Caco-2 (cell line): ENCODE data around the gene ZDHHC22. TPM values are rescaled to one million over a fixed set of nuclear protein-coding genes. Genes with fewer than 3 reads are reported as not detected.

Experiments
- BruUV-seq: library from RNA; stranded (reverse); fragments of 400-500 nt; replicated peaks from 2 replicates; lab custom pipeline; 2021; lab: Mats Ljungman, UMichigan
- CTCF ChIA-PET: fragments of 300-600 bp; sonication (Branson Sonifier 250); formaldehyde crosslinking; loops from one replicate; lab custom pipeline; 2022; ENCODE audit warnings: antibody characterized with exemption; lab: Charles Lee
- POLR2A ChIA-PET: fragments of 300-600 bp; sonication (Branson Sonifier 250); formaldehyde crosslinking; loops from one replicate; lab custom pipeline; 2022; ENCODE audit warnings: antibody characterized with exemption; lab: Charles Lee
- DNase-seq, 2 experiments: peaks; one replicate each; pipeline versions ENCODE4 v3.0.0 to v3.0.0-alpha.2; 2020 to 2022
- H3K27me3 ChIP-seq: replicated peaks from 2 replicates; pipeline ENCODE4 v1.6.0; 2011; ENCODE audit warnings: low read length; ENCODE audit not compliant: control insufficient read depth, insufficient read depth
- H3K36me3 ChIP-seq: 2 replicates; pipeline ENCODE4 v1.5.1; 2011; ENCODE audit warnings: low read length; ENCODE audit not compliant: control insufficient read depth, insufficient read depth
- H3K4me1 ChIP-seq: fragments of 250-450 bp; sonication (Bioruptor Pico); 2 replicates; pipeline ENCODE4 v1.5.1; 2020; ENCODE audit warnings: mild to moderate bottlenecking
- H3K4me3 ChIP-seq: 2 replicates; pipeline ENCODE4 v1.5.1; 2011; ENCODE audit warnings: low read depth, mild to moderate bottlenecking, control low read depth, low read length
- H3K9me3 ChIP-seq: fragments of 250-450 bp; sonication (Bioruptor Pico); 2 replicates; pipeline ENCODE4 v1.5.1; 2020; ENCODE audit warnings: mild to moderate bottlenecking, moderate library complexity
- H3K27ac Mint-ChIP-seq: one replicate; pipeline ENCODE4 v1.8.0; 2022; ENCODE audit warnings: mixed read lengths; ENCODE audit not compliant: unreplicated experiment
- H3K27me3 Mint-ChIP-seq: one replicate; pipeline ENCODE4 v1.8.0; 2022; ENCODE audit warnings: mixed read lengths; ENCODE audit not compliant: insufficient read depth, unreplicated experiment
- H3K36me3 Mint-ChIP-seq: one replicate; pipeline ENCODE4 v1.8.0; 2022; ENCODE audit warnings: mild to moderate bottlenecking, mixed read lengths; ENCODE audit not compliant: insufficient read depth, unreplicated experiment
- H3K4me1 Mint-ChIP-seq: one replicate; pipeline ENCODE4 v1.8.0; 2022; ENCODE audit warnings: low read depth, mixed read lengths; ENCODE audit not compliant: unreplicated experiment
- H3K4me3 Mint-ChIP-seq: one replicate; pipeline ENCODE4 v1.8.0; 2022; ENCODE audit warnings: mild to moderate bottlenecking, moderate library complexity, mixed read lengths; ENCODE audit not compliant: unreplicated experiment
- H3K9me3 Mint-ChIP-seq: one replicate; pipeline ENCODE4 v1.8.0; 2022; ENCODE audit warnings: mixed read lengths; ENCODE audit not compliant: unreplicated experiment
- intact Hi-C: fragments of 100-400 bp; cut with micrococcal nuclease; formaldehyde crosslinking; loops from one replicate; pipeline ENCODE4 v1.10.0; 2022; ENCODE audit not compliant: unreplicated experiment
- total RNA-seq: library from RNA; stranded (reverse); gene quantifications from 2 replicates; pipeline ENCODE4 v1.2.3, GENCODE V29; 2022
- TF ChIP-seq, protein P1 (sequence below), 2 experiments: fragments of 200-600 bp in 1 of 2; IDR thresholded peaks; 1 replicate in 1 of 2; 2 replicates in 1 of 2; pipeline versions ENCODE4 v1.5.1 to v1.8.0; 2011 to 2022; ENCODE audit warnings: antibody characterized with exemption in 1 of 2, control low read depth in 1 of 2, inconsistent platforms in 1 of 2, low read depth in 1 of 2, low read length in 1 of 2, mild to moderate bottlenecking in 1 of 2, moderate library complexity in 1 of 2; ENCODE audit not compliant: insufficient read depth in 1 of 2, severe bottlenecking in 1 of 2, unreplicated experiment in 1 of 2

Gene ZDHHC22
- total RNA-seq, 1 experiment from 2014 or later, result not detected

GRCh38 chr14:77187649-77188012 is 46.0 kb upstream of the ZDHHC22 start:
- no peaks in the 10 kb centered on the region for H3K36me3 Mint-ChIP-seq
- intact Hi-C loops, result no loop called here
- H3K4me3 ChIP-seq, result no peak overlapping the region
- H3K9me3 ChIP-seq, result no peaks in the 10 kb centered on the region
- H3K27me3 ChIP-seq, result no peaks in the 10 kb centered on the region
- POLR2A ChIA-PET, result no interaction called here
- no peak for DNase-seq
- no peak overlapping the region for H3K27ac Mint-ChIP-seq
- peaks cover 10% of the 10 kb centered on the region for H3K27me3 Mint-ChIP-seq
- peaks cover 11% of the 10 kb centered on the region for H3K4me1 Mint-ChIP-seq
- TF ChIP-seq, protein P1, sequence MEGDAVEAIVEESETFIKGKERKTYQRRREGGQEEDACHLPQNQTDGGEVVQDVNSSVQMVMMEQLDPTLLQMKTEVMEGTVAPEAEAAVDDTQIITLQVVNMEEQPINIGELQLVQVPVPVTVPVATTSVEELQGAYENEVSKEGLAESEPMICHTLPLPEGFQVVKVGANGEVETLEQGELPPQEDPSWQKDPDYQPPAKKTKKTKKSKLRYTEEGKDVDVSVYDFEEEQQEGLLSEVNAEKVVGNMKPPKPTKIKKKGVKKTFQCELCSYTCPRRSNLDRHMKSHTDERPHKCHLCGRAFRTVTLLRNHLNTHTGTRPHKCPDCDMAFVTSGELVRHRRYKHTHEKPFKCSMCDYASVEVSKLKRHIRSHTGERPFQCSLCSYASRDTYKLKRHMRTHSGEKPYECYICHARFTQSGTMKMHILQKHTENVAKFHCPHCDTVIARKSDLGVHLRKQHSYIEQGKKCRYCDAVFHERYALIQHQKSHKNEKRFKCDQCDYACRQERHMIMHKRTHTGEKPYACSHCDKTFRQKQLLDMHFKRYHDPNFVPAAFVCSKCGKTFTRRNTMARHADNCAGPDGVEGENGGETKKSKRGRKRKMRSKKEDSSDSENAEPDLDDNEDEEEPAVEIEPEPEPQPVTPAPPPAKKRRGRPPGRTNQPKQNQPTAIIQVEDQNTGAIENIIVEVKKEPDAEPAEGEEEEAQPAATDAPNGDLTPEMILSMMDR (IDR thresholded peaks at IDR 0.05; ENCODE audit: insufficient read depth in 1 of 2, low read depth in 1 of 2, low read length in 1 of 2, severe bottlenecking in 1 of 2, unreplicated experiment in 1 of 2), result no peak
- peaks cover 20% of the 10 kb centered on the region for H3K4me1 ChIP-seq
- CTCF ChIA-PET, result no interaction called here
- no peak overlapping the region for H3K4me3 Mint-ChIP-seq
- no TSS peak for BruUV-seq
- no peaks in the 10 kb centered on the region for H3K9me3 Mint-ChIP-seq
- H3K36me3 ChIP-seq, result no peaks in the 10 kb centered on the region

DNA sequence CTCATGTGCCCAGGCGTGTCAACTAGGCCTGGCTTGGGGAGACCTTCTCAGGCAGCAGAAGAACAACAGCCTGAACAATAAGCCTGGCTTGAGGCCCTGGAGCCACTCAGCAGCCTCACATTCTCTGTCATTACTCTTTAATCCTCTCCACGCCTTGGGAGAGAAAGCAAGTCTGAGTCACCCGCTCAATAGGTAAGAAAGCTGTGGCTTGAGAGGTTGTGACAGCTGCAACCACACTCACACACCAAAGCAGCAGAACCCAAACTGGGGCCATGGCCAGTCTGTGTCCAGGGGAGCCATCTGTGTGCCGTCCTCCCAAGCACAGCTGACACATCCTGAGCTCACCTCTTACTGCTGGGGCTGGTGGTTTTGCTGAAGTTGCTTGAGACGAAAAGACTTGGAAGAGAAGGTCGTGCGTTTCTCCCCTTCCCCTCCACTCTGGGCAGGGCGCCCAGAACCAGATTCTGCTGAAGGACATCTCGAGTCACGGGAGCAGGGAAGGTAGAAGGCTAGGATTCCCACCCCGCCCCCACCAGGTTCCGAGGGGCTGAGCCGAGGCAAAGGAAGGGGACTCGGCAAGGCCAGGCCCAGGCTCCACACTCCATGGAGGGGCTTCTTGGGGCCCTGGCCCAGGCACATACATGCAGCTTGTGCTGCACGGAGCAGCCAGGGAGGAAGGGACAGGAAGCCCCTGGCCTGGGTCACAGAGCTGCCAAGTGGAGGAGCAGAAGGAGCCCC is 45.5 kb upstream of the ZDHHC22 start:
- no peak for DNase-seq
- peaks cover 24% of the 10 kb centered on the region for H3K4me1 ChIP-seq
- H3K4me1 Mint-ChIP-seq, result peaks cover 11% of the 10 kb centered on the region
- no peaks in the 10 kb centered on the region for H3K36me3 ChIP-seq
- TF ChIP-seq, protein P1 (IDR thresholded peaks at IDR 0.05; ENCODE audit: insufficient read depth in 1 of 2, low read depth in 1 of 2, low read length in 1 of 2, severe bottlenecking in 1 of 2, unreplicated experiment in 1 of 2), result no peak
- ChIA-PET POLR2A (no interaction called here), CTCF (no interaction called here)
- no peak overlapping the region for H3K4me3 Mint-ChIP-seq
- H3K27me3 ChIP-seq, result no peaks in the 10 kb centered on the region
- H3K9me3 ChIP-seq, result no peaks in the 10 kb centered on the region
- intact Hi-C loops, result no loop called here
- H3K27me3 Mint-ChIP-seq, result peaks cover 7% of the 10 kb centered on the region
- H3K36me3 Mint-ChIP-seq, result no peaks in the 10 kb centered on the region
- no peak overlapping the region for H3K27ac Mint-ChIP-seq
- H3K9me3 Mint-ChIP-seq, result no peaks in the 10 kb centered on the region
- no peak overlapping the region for H3K4me3 ChIP-seq
- BruUV-seq, result no TSS peak

GRCh38 chr14:77185093-77185465 is 43.5 kb upstream of the ZDHHC22 start:
- Mint-ChIP-seq H3K27me3 (peaks cover 7% of the 10 kb centered on the region), H3K4me1 (peaks cover 11% of the 10 kb centered on the region), H3K4me3 (no peak overlapping the region), H3K9me3 (no peaks in the 10 kb centered on the region), H3K36me3 (no peaks in the 10 kb centered on the region), H3K27ac (no peak overlapping the region)
- H3K4me1 ChIP-seq, result peaks cover 28% of the 10 kb centered on the region
- DNase-seq, result no peak
- POLR2A ChIA-PET, result no interaction called here
- intact Hi-C loops, result no loop called here
- TF ChIP-seq, protein P1 (IDR thresholded peaks at IDR 0.05; ENCODE audit: insufficient read depth in 1 of 2, low read depth in 1 of 2, low read length in 1 of 2, severe bottlenecking in 1 of 2, unreplicated experiment in 1 of 2), result no peak
- no TSS peak for BruUV-seq
- H3K27me3 ChIP-seq, result no peaks in the 10 kb centered on the region
- no peak overlapping the region for H3K4me3 ChIP-seq
- no peaks in the 10 kb centered on the region for H3K9me3 ChIP-seq
- no peaks in the 10 kb centered on the region for H3K36me3 ChIP-seq
- CTCF ChIA-PET, result no interaction called here
